SK-N-SH (cell line): ENCODE measurements around the gene REXO5. TPM values are rescaled to one million over a fixed set of nuclear protein-coding genes. Genes with fewer than 3 reads are reported as not detected.

ENCODE experiments used
- CTCF ChIA-PET: fragments of 300-600, 350-600 bp; formaldehyde crosslinking; extraction: SDS; loops from one replicate; lab custom pipeline; 2021; lab: Yijun Ruan, JAX
- POLR2A ChIA-PET: fragments of 350-600 bp; sonication (Branson Sonifier 250); formaldehyde crosslinking; extraction: SDS; loops from one replicate; lab custom pipeline; 2020; ENCODE audit warnings: antibody characterized with exemption, inconsistent platforms; lab: Yijun Ruan, JAX
- DNase-seq: peaks from one replicate; pipeline ENCODE4 v3.0.0; 2012
- H2AFZ ChIP-seq: fragments of 200-600 bp; sonication (generic); 2 replicates; pipeline ENCODE4 v1.8.1; 2016; ENCODE audit warnings: antibody characterized with exemption, mild to moderate bottlenecking, low read depth
- H3F3A ChIP-seq: fragments of 200-600 bp; sonication (generic); replicated peaks from 2 replicates; pipeline ENCODE3; 2016; ENCODE audit warnings: antibody characterized with exemption, mild to moderate bottlenecking; ENCODE audit not compliant: insufficient read depth
- H3K27ac ChIP-seq, 2 experiments: fragments of 200-500 bp in 1 of 2; fragments of 200-600 bp in 1 of 2; sonication (Bioruptor generic) in 1 of 2; sonication (generic), shearing (Covaris generic) in 1 of 2; 2 replicates each; pipeline versions ENCODE4 v1.5.1 to v1.6.1; 2014 to 2016; ENCODE audit warnings: low read depth in 2 of 2, inconsistent platforms in 1 of 2, low read length in 1 of 2, mild to moderate bottlenecking in 1 of 2, mixed read lengths in 1 of 2
- H3K27me3 ChIP-seq: fragments of 200-600 bp; sonication (generic), shearing (Covaris generic); 2 replicates; pipeline ENCODE4 v1.6.1; 2016; ENCODE audit warnings: mixed run types; ENCODE audit not compliant: insufficient read depth
- H3K36me3 ChIP-seq, 2 experiments: fragments of 200-500 bp in 1 of 2; fragments of 200-600 bp in 1 of 2; sonication (Bioruptor generic) in 1 of 2; sonication (generic) in 1 of 2; replicated peaks in 1 of 2; 2 replicates each; pipeline versions ENCODE3 to v1.5.1; 2014 to 2016; ENCODE audit warnings: low read length in 1 of 2, mild to moderate bottlenecking in 1 of 2; ENCODE audit not compliant: insufficient read depth in 2 of 2, control insufficient read depth in 1 of 2
- H3K4me1 ChIP-seq, 2 experiments: fragments of 200-500 bp in 1 of 2; fragments of 200-600 bp in 1 of 2; sonication (Bioruptor generic) in 1 of 2; sonication (generic), shearing (Covaris generic) in 1 of 2; 2 replicates each; pipeline versions ENCODE4 v1.5.1 to v1.6.1; 2014 to 2016; ENCODE audit warnings: low read depth in 1 of 2, low read length in 1 of 2, mixed run types in 1 of 2; ENCODE audit not compliant: insufficient read depth in 2 of 2, control insufficient read depth in 1 of 2
- H3K4me2 ChIP-seq: fragments of 200-600 bp; sonication (generic), shearing (Covaris generic); 2 replicates; pipeline ENCODE4 v1.6.1; 2017; ENCODE audit warnings: mixed run types
- H3K4me3 ChIP-seq, 2 experiments: fragments of 200-500 bp in 1 of 2; fragments of 200-600 bp in 1 of 2; sonication (Bioruptor generic) in 1 of 2; sonication (generic), shearing (Covaris generic) in 1 of 2; 2 replicates each; pipeline versions ENCODE4 v1.5.1 to v1.8.1; 2014 to 2016; ENCODE audit warnings: low read depth in 2 of 2, inconsistent platforms in 1 of 2, low read length in 1 of 2, mild to moderate bottlenecking in 1 of 2, mixed read lengths in 1 of 2, moderate library complexity in 1 of 2
- H3K79me2 ChIP-seq: fragments of 200-600 bp; sonication (generic); 2 replicates; pipeline ENCODE4 v1.8.1; 2017; ENCODE audit warnings: mild to moderate bottlenecking; ENCODE audit not compliant: insufficient read depth
- H3K9ac ChIP-seq: fragments of 200-600 bp; sonication (generic); 2 replicates; pipeline ENCODE4 v1.6.1; 2017; ENCODE audit warnings: mixed run types
- H3K9me2 ChIP-seq: fragments of 200-600 bp; sonication (generic); 2 replicates; pipeline ENCODE4 v1.6.1; 2017; ENCODE audit warnings: mixed run types
- H3K9me3 ChIP-seq: fragments of 200-600 bp; sonication (generic); 2 replicates; pipeline ENCODE4 v1.6.1; 2017; ENCODE audit warnings: mixed run types, mild to moderate bottlenecking, moderate library complexity
- H4K20me1 ChIP-seq: fragments of 200-600 bp; sonication (generic); 2 replicates; pipeline ENCODE4 v1.6.1; 2017; ENCODE audit warnings: mild to moderate bottlenecking, mixed run types; ENCODE audit not compliant: insufficient read depth
- EP300 ChIP-seq, 2 experiments: IDR thresholded peaks; 2 replicates each; pipeline versions ENCODE4 v1.4.0 to v1.6.1; 2012; ENCODE audit warnings: borderline replicate concordance in 1 of 2, low read depth in 1 of 2, low read length in 1 of 2
- EZH2phosphoT487 ChIP-seq: fragments of 200-600 bp; sonication (generic); IDR thresholded peaks from 2 replicates; pipeline ENCODE4 v1.6.1; 2017; ENCODE audit warnings: low read depth, mixed run types, mild to moderate bottlenecking, antibody characterized with exemption, moderate library complexity, borderline replicate concordance
- FOSL2 ChIP-seq: IDR thresholded peaks from 2 replicates; pipeline ENCODE4 v1.4.0; 2012; ENCODE audit warnings: low read depth, mild to moderate bottlenecking, moderate library complexity, borderline replicate concordance
- IRF3 ChIP-seq: fragments of 150-350 bp; IDR thresholded peaks from 2 replicates; pipeline ENCODE4 v1.6.1; 2016; ENCODE audit warnings: mild to moderate bottlenecking, low read depth, low read length
- JUND ChIP-seq: IDR thresholded peaks from 2 replicates; pipeline ENCODE4 v1.4.0; 2012
- NFIC ChIP-seq: IDR thresholded peaks from 2 replicates; pipeline ENCODE4 v1.4.0; 2012; ENCODE audit warnings: borderline replicate concordance
- NRF1 ChIP-seq: IDR thresholded peaks from 2 replicates; pipeline ENCODE4 v1.6.1; 2012; ENCODE audit warnings: low read depth, mild to moderate bottlenecking, low read length
- POLR2AphosphoS5 ChIP-seq: IDR thresholded peaks from 2 replicates; pipeline ENCODE4 v1.6.1; 2012; ENCODE audit warnings: low read depth, low read length
- RAD21 ChIP-seq: IDR thresholded peaks from 2 replicates; pipeline ENCODE4 v1.6.1; 2012; ENCODE audit warnings: mild to moderate bottlenecking, low read length
- TEAD4 ChIP-seq: IDR thresholded peaks from 2 replicates; pipeline ENCODE4 v1.4.0; 2012; ENCODE audit warnings: mild to moderate bottlenecking, borderline replicate concordance; ENCODE audit not compliant: insufficient read depth
- WGBS: methylation state at CpG from one replicate; pipeline ENCODE4 v1.1.6; 2017; ENCODE audit warnings: low lambda C conversion rate; 5-methylcytosine and 5-hydroxymethylcytosine counted together
- polyA plus RNA-seq, 3 experiments: library from polyadenylated mRNA; depleted of rRNA; stranded (reverse); fragments of >200 nt; gene quantifications; 2 replicates each; pipeline ENCODE4 v1.2.3, GENCODE V29; 2012
- TF ChIP-seq, protein P1 (sequence below): fragments of 200-600 bp; sonication (generic); IDR thresholded peaks from 2 replicates; pipeline ENCODE4 v1.6.1; 2017; ENCODE audit warnings: antibody characterized with exemption, mild to moderate bottlenecking, moderate library complexity
- TF ChIP-seq, protein P2 (sequence below): IDR thresholded peaks from 2 replicates; pipeline ENCODE4 v1.4.0; 2012; ENCODE audit warnings: low read depth, borderline replicate concordance
- TF ChIP-seq, protein P3 (sequence below): IDR thresholded peaks from 2 replicates; pipeline ENCODE4 v1.4.0; 2012; ENCODE audit warnings: low read depth

The REXO5 gene
- polyA plus RNA-seq, 1 of the 3 experiments (the other 2 are of a cell fraction), result 3.8 TPM

DNA sequence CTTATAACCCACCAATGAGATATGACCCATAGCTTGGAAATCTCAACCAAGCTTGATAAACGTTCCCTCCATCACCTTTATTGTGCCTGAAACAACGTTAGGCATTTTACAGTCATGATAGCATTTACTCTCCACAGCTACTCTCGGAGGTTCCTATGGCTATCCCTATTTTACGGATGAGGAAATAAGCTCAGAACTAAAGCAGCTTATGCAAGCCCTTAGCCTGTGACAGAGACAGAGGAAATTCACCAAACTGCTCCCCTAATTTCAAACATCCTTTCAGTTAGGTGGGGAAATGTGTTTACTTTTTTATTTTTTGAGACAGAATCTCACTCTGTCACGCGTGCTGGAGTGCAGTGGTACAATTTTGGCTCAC is 75.2 kb downstream of the REXO5 start:
- H3K9me3 ChIP-seq, result no peaks in the 10 kb centered on the region
- no peak for DNase-seq
- no peaks in the 10 kb centered on the region for H3K36me3 ChIP-seq
- H3K4me3 ChIP-seq, result no peak overlapping the region
- peaks cover 7% of the 10 kb centered on the region; the same call in 1 of the 2 replicates for H4K20me1 ChIP-seq
- peaks cover 89% of the 10 kb centered on the region for H3K79me2 ChIP-seq
- H3K9ac ChIP-seq, result no peak overlapping the region
- H3F3A ChIP-seq, result peaks cover 27% of the 10 kb centered on the region
- no peak overlapping the region for H3K4me2 ChIP-seq
- H3K27ac ChIP-seq, result no peak overlapping the region
- POLR2A ChIA-PET, result no interaction called here
- H3K4me1 ChIP-seq, result peaks cover 9 to 19% of the 10 kb centered on the region in 2 experiments; a peak in 3 of 4 replicates
- H3K27me3 ChIP-seq, result no peaks in the 10 kb centered on the region
- 91% methylated on average over 6 of the region's 6 CpGs for WGBS
- no peaks in the 10 kb centered on the region for H3K9me2 ChIP-seq
- H2AFZ ChIP-seq, result no peak overlapping the region
- CTCF ChIA-PET, result no interaction called here
- TF ChIP-seq IRF3 (no peak), EZH2phosphoT487 (no peak), FOSL2 (no peak), NRF1 (no peak), NFIC (no peak), EP300 (IDR thresholded peaks at IDR 0.05; ENCODE audit: borderline replicate concordance in 1 of 2, low read depth in 1 of 2, low read length in 1 of 2) (no peak), POLR2AphosphoS5 (no peak), TEAD4 (no peak), RAD21 (no peak), JUND (no peak)
- TF ChIP-seq, protein P1, sequence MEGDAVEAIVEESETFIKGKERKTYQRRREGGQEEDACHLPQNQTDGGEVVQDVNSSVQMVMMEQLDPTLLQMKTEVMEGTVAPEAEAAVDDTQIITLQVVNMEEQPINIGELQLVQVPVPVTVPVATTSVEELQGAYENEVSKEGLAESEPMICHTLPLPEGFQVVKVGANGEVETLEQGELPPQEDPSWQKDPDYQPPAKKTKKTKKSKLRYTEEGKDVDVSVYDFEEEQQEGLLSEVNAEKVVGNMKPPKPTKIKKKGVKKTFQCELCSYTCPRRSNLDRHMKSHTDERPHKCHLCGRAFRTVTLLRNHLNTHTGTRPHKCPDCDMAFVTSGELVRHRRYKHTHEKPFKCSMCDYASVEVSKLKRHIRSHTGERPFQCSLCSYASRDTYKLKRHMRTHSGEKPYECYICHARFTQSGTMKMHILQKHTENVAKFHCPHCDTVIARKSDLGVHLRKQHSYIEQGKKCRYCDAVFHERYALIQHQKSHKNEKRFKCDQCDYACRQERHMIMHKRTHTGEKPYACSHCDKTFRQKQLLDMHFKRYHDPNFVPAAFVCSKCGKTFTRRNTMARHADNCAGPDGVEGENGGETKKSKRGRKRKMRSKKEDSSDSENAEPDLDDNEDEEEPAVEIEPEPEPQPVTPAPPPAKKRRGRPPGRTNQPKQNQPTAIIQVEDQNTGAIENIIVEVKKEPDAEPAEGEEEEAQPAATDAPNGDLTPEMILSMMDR, result no peak
- TF ChIP-seq, protein P2, sequence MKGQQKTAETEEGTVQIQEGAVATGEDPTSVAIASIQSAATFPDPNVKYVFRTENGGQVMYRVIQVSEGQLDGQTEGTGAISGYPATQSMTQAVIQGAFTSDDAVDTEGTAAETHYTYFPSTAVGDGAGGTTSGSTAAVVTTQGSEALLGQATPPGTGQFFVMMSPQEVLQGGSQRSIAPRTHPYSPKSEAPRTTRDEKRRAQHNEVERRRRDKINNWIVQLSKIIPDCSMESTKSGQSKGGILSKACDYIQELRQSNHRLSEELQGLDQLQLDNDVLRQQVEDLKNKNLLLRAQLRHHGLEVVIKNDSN, result no peak
- TF ChIP-seq, protein P3, sequence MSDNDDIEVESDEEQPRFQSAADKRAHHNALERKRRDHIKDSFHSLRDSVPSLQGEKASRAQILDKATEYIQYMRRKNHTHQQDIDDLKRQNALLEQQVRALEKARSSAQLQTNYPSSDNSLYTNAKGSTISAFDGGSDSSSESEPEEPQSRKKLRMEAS, result no peak
